ENCODE measurements around the gene SHFL. TPM values are rescaled to one million over a fixed set of nuclear protein-coding genes. Genes with fewer than 3 reads are reported as not detected.

Gene SHFL
- total RNA-seq, 1 experiment from 2014 or later = 11.9 TPM

DNA sequence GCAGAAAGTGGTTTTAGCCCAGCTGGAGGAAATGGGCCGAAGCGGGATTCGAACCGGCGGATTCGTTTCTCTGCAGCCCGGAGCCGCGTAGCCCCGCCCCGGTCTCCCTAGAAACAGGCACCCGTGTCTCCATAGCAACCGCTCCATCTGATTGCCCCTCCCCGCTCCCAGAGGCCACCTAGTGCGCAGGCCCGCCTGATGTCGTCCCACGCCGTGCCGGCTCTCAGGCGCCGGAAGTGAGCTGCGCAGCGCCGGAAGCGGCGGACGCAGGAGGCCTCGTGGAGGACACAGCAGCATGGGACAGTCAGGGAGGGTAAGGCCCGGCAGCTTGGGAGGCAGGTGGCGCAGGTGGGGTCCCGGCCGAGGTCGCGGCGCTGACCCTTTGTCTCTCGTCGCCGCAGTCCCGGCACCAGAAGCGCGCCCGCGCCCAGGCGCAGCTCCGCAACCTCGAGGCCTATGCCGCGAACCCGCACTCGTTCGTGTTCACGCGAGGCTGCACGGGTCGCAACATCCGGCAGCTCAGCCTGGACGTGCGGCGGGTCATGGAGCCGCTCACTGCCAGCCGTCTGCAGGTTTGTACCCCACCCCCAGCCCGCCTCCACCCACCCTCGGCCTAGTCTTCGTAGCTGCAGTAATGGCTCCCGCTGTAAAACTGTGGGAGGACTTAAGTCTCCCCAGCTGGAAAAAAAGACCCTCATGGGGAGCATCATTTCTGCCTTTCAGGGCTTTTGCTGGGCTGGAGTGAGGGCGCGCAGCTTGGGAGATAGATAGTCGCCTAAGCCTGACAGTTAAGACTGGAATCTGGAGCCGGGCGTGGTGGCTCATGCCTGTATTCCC, 20.2 kb downstream of the SHFL start, which contains the start of gene PPAN:
PPAN (plus strand) TSS at position 263 of the 837 bp plus-strand sequence; CDS start at position 296, 33 bp downstream.
- H3K4me1 Mint-ChIP-seq (ENCODE audit: insufficient read depth, unreplicated experiment) = peaks cover 9% of the 10 kb centered on the region
- H3K27me3 Mint-ChIP-seq (ENCODE audit: insufficient read depth, unreplicated experiment) = no peaks in the 10 kb centered on the region
- H3K9me3 Mint-ChIP-seq (ENCODE audit: unreplicated experiment) = no peaks in the 10 kb centered on the region
- TF ChIP-seq, protein P1, sequence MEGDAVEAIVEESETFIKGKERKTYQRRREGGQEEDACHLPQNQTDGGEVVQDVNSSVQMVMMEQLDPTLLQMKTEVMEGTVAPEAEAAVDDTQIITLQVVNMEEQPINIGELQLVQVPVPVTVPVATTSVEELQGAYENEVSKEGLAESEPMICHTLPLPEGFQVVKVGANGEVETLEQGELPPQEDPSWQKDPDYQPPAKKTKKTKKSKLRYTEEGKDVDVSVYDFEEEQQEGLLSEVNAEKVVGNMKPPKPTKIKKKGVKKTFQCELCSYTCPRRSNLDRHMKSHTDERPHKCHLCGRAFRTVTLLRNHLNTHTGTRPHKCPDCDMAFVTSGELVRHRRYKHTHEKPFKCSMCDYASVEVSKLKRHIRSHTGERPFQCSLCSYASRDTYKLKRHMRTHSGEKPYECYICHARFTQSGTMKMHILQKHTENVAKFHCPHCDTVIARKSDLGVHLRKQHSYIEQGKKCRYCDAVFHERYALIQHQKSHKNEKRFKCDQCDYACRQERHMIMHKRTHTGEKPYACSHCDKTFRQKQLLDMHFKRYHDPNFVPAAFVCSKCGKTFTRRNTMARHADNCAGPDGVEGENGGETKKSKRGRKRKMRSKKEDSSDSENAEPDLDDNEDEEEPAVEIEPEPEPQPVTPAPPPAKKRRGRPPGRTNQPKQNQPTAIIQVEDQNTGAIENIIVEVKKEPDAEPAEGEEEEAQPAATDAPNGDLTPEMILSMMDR (IDR thresholded peaks at IDR 0.05; ENCODE audit: unreplicated experiment) = no peak
- ChIA-PET POLR2A (interaction anchor here (0.8 to 3.8 kb wide), 11 partner anchors 9 to 274 kb away, joined by 3 to 24 read pairs (median 4); partner anchors contain the start of genes EIF3G, MRPL4 and TYK2), CTCF (interaction anchor here (0.8 to 2.0 kb wide), 4 partner anchors 14 to 608 kb away, joined by 4 to 7 read pairs (median 5); no protein-coding TSS in a partner anchor)
- peak within 1 kb of the TSS; percentile 91 for H3K27ac Mint-ChIP-seq (ENCODE audit: low read depth, unreplicated experiment)
- H3K4me3 Mint-ChIP-seq (ENCODE audit: unreplicated experiment) = peak within 1 kb of the TSS; percentile 88
- intact Hi-C loops (cut with micrococcal nuclease) = no loop called here
- no TSS peak for BruUV-seq (replicated peaks)
- peak; percentile 99 for DNase-seq (ENCODE audit: unreplicated experiment)
- H3K36me3 Mint-ChIP-seq (ENCODE audit: insufficient read depth, unreplicated experiment) = peaks cover 53% of the 10 kb centered on the region

DNA sequence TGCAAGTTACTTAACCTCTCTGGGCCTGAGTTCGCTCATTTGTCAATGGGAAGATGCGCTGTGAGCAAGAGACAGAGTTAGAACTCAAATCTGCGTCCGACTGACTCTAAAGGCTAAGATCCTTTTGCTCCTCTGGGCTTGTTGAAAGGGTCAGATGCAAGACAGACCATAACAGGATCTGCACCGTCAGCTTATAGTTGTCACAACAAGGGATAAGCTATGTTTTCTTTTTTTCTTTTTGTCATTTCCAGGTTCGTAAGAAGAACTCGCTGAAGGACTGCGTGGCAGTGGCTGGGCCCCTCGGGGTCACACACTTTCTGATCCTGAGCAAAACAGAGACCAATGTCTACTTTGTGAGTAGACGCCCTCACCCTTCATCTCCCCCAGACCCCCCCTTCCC, 21.1 kb downstream of the SHFL start:
- Mint-ChIP-seq H3K27ac (ENCODE audit: low read depth, unreplicated experiment) (peak overlapping the region; percentile 91), H3K27me3 (ENCODE audit: insufficient read depth, unreplicated experiment) (no peaks in the 10 kb centered on the region), H3K9me3 (ENCODE audit: unreplicated experiment) (no peaks in the 10 kb centered on the region), H3K4me3 (ENCODE audit: unreplicated experiment) (peak overlapping the region; percentile 88), H3K36me3 (ENCODE audit: insufficient read depth, unreplicated experiment) (peaks cover 62% of the 10 kb centered on the region), H3K4me1 (ENCODE audit: insufficient read depth, unreplicated experiment) (peaks cover 10% of the 10 kb centered on the region)
- BruUV-seq (replicated peaks) = no TSS peak
- intact Hi-C loops (cut with micrococcal nuclease) = no loop called here
- ChIA-PET CTCF (interaction anchor here (0.7 to 2.0 kb wide), 3 partner anchors 9 to 570 kb away, joined by 3 to 7 read pairs (median 3); no protein-coding TSS in a partner anchor), POLR2A (interaction anchor here (1.4 to 3.8 kb wide), 5 partner anchors 8 to 19 kb away, joined by 3 to 24 read pairs (median 12); partner anchors contain the start of gene EIF3G)
- TF ChIP-seq, protein P1 (IDR thresholded peaks at IDR 0.05; ENCODE audit: unreplicated experiment) = no peak
- DNase-seq (ENCODE audit: unreplicated experiment) = no peak

DNA sequence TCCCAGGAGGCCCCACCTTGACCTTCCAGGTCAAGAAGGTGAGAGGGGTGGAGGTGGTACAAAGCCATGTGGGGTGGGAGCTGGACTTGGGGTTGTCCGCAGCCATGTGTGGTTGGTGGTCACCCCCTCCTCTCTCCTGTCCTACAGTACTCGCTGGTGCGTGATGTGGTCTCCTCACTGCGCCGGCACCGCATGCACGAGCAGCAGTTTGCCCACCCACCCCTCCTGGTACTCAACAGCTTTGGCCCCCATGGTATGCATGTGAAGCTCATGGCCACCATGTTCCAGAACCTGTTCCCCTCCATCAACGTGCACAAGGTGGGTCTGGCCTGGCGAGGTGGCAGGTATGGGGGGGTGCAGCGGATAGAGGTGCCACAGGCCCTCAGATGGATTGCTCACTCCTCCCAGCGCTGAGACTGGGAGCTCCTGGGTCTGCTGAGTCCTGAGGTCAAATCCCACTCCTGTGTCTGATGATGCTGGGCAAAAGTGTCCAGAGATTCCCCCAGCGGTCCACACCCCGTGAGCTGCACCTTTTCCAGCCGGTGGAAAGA, 21.8 kb downstream of the SHFL start:
- ChIA-PET POLR2A (interaction anchor here (1.4 to 3.8 kb wide), 4 partner anchors 8 to 19 kb away, joined by 3 to 24 read pairs (median 14); partner anchors contain the start of gene EIF3G), CTCF (interaction anchor here (0.7 to 2.0 kb wide), 3 partner anchors 9 to 223 kb away, joined by 3 to 7 read pairs (median 3); no protein-coding TSS in a partner anchor)
- Mint-ChIP-seq H3K27me3 (ENCODE audit: insufficient read depth, unreplicated experiment) (no peaks in the 10 kb centered on the region), H3K4me1 (ENCODE audit: insufficient read depth, unreplicated experiment) (peaks cover 17% of the 10 kb centered on the region), H3K27ac (ENCODE audit: low read depth, unreplicated experiment) (no peak overlapping the region), H3K9me3 (ENCODE audit: unreplicated experiment) (no peaks in the 10 kb centered on the region), H3K4me3 (ENCODE audit: unreplicated experiment) (peak overlapping the region; percentile 88), H3K36me3 (ENCODE audit: insufficient read depth, unreplicated experiment) (peaks cover 68% of the 10 kb centered on the region)
- TF ChIP-seq, protein P1 (IDR thresholded peaks at IDR 0.05; ENCODE audit: unreplicated experiment) = no peak
- intact Hi-C loops (cut with micrococcal nuclease) = no loop called here
- DNase-seq (ENCODE audit: unreplicated experiment) = no peak
- BruUV-seq (replicated peaks) = no TSS peak

DNA sequence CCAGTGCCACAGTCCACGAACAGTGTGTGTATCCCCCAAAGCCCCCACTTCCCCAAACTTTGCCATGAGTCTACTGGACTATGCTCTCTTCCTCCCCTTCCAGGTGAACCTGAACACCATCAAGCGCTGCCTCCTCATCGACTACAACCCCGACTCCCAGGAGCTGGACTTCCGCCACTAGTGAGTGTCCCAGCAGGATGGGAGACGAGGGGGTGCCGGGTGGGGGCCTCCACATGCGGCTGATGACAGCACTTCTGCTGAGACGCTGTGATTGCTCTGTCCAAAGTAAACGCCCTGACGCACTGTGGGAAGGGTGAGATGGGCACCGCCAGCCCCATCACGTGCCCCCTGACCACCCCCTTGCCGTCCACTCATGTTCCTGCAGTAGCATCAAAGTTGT, 23.4 kb downstream of the SHFL start:
- ChIA-PET POLR2A (interaction anchor here (1.8 kb wide), 1 partner anchor 8 kb away, joined by 5 read pairs; no protein-coding TSS in a partner anchor), CTCF (interaction anchor here (0.6 to 1.3 kb wide), 6 partner anchors 8 to 177 kb away, joined by 3 to 5 read pairs (median 4); no protein-coding TSS in a partner anchor)
- H3K36me3 Mint-ChIP-seq (ENCODE audit: insufficient read depth, unreplicated experiment) = peaks cover 85% of the 10 kb centered on the region
- no peaks in the 10 kb centered on the region for H3K9me3 Mint-ChIP-seq (ENCODE audit: unreplicated experiment)
- H3K27ac Mint-ChIP-seq (ENCODE audit: low read depth, unreplicated experiment) = no peak overlapping the region
- H3K4me3 Mint-ChIP-seq (ENCODE audit: unreplicated experiment) = peak overlapping the region; percentile 29
- intact Hi-C loops (cut with micrococcal nuclease) = no loop called here
- DNase-seq (ENCODE audit: unreplicated experiment) = no peak
- peaks cover 18% of the 10 kb centered on the region for H3K4me1 Mint-ChIP-seq (ENCODE audit: insufficient read depth, unreplicated experiment)
- H3K27me3 Mint-ChIP-seq (ENCODE audit: insufficient read depth, unreplicated experiment) = no peaks in the 10 kb centered on the region
- BruUV-seq (replicated peaks) = no TSS peak
- TF ChIP-seq, protein P1 (IDR thresholded peaks at IDR 0.05; ENCODE audit: unreplicated experiment) = no peak

All from MCF 10A (cell line).